ELR (cell line): ENCODE data around the gene THBS2.
"Not testable (repeated sequence)": the region's sequence is repeated elsewhere in the genome, so short reads cannot be mapped to it uniquely, and the experiment has no call there.

ENCODE experiments used
- DNase-seq: peaks from one replicate; pipeline ENCODE4 v3.0.0-alpha.2; 2015; ENCODE audit warnings: low read depth

The THBS2 gene

GRCh38 chr6:169253337-169254238, at the start of gene THBS2:
Gene THBS2, minus strand, starts transcription at chr6:169253846. Its CDS starts 3,062 bp downstream, at chr6:169250784.
- peak; percentile 75 for DNase-seq

- no peak for DNase-seq
Observed at GRCh38 chr6:169302716-169303115, 49.1 kb upstream of the THBS2 start.

- DNase-seq, result no peak
Observed at GRCh38 chr6:169302255-169302654, 48.6 kb upstream of the THBS2 start.

GRCh38 chr6:169300916-169301315, 47.3 kb upstream of the THBS2 start:
- no peak for DNase-seq

GRCh38 chr6:169298626-169299025, 45.0 kb upstream of the THBS2 start:
- not testable (repeated sequence) for DNase-seq

GRCh38 chr6:169296622-169297021, 43.0 kb upstream of the THBS2 start:
- no peak for DNase-seq

- no peak for DNase-seq
Observed at GRCh38 chr6:169296170-169296569, 42.5 kb upstream of the THBS2 start.

GRCh38 chr6:169293196-169293595, 39.5 kb upstream of the THBS2 start:
- no peak for DNase-seq

GRCh38 chr6:169292338-169293124, 38.9 kb upstream of the THBS2 start:
- peak; percentile 92 for DNase-seq

GRCh38 chr6:169291646-169292337, 38.1 kb upstream of the THBS2 start:
- no peak for DNase-seq

- no peak for DNase-seq
Observed at GRCh38 chr6:169291148-169291547, 37.5 kb upstream of the THBS2 start.

GRCh38 chr6:169289619-169290339, 36.1 kb upstream of the THBS2 start:
- no peak for DNase-seq

GRCh38 chr6:169289257-169289618, 35.6 kb upstream of the THBS2 start:
- no peak for DNase-seq

GRCh38 chr6:169288591-169288990, 34.9 kb upstream of the THBS2 start:
- DNase-seq, result peak; percentile 61

- DNase-seq, result no peak
Observed at GRCh38 chr6:169287675-169288074, 34.0 kb upstream of the THBS2 start.

- no peak for DNase-seq
Observed at GRCh38 chr6:169286961-169287360, 33.3 kb upstream of the THBS2 start.

- DNase-seq, result no peak
Observed at GRCh38 chr6:169285165-169285564, 31.5 kb upstream of the THBS2 start.

GRCh38 chr6:169283924-169284323, 30.3 kb upstream of the THBS2 start:
- DNase-seq, result no peak

GRCh38 chr6:169282043-169282442, 28.4 kb upstream of the THBS2 start:
- DNase-seq, result no peak

GRCh38 chr6:169277619-169278018, 24.0 kb upstream of the THBS2 start:
- no peak for DNase-seq

- peak; percentile 61 for DNase-seq
Observed at GRCh38 chr6:169274781-169275180, 21.1 kb upstream of the THBS2 start.

- DNase-seq, result no peak
Observed at GRCh38 chr6:169273511-169273910, 19.9 kb upstream of the THBS2 start.
